Thoracic aorta (tissue), 2 donors: ENCODE data around the gene MAPKAPK2. TPM values are rescaled to one million over a fixed set of nuclear protein-coding genes. Genes with fewer than 3 reads are reported as not detected.
A peak's percentile ranks its signal among the peaks of the same experiment; 100 is the strongest.
"Not testable (repeated sequence)": the region's sequence is repeated elsewhere in the genome, so short reads cannot be mapped to it uniquely, and the experiment has no call there.

Experiments
- ATAC-seq: fragments of 150-250 bp; one replicate; pipeline ENCODE4 v1.8.0; 2017; ENCODE audit warnings: low read depth; ENCODE audit not compliant: insufficient number of reproducible peaks, low FRiP score
- DNase-seq: peaks from one replicate; pipeline ENCODE4 v3.0.0-alpha.2; 2020; ENCODE audit warnings: low spot score
- H3K27ac ChIP-seq, 2 donors: fragments of 200-600 bp; sonication (generic); 1 replicate in 1 of 2; 2 replicates in 1 of 2; pipeline ENCODE4 v1.5.1; 2016; ENCODE audit warnings: mild to moderate bottlenecking in 2 of 2, moderate library complexity in 2 of 2
- H3K27me3 ChIP-seq: fragments of 200-600 bp; sonication (generic); replicated peaks from 2 replicates; pipeline ENCODE4 v1.6.0; 2016; ENCODE audit warnings: mild to moderate bottlenecking; ENCODE audit not compliant: insufficient read depth
- H3K36me3 ChIP-seq: fragments of 200-600 bp; sonication (generic); one replicate; pipeline ENCODE4 v1.5.1; 2016
- H3K4me1 ChIP-seq, 2 donors: fragments of 200-600 bp; sonication (generic); 1 replicate in 1 of 2; 2 replicates in 1 of 2; pipeline versions ENCODE4 v1.5.1 to v1.6.0; 2016; ENCODE audit warnings: low read depth in 2 of 2, mild to moderate bottlenecking in 1 of 2; ENCODE audit not compliant: control insufficient read depth in 1 of 2
- H3K4me3 ChIP-seq: fragments of 200-600 bp; sonication (generic); 2 replicates; pipeline ENCODE4 v1.5.1; 2016; ENCODE audit warnings: mild to moderate bottlenecking
- H3K9me3 ChIP-seq: fragments of 200-600 bp; sonication (generic); 2 replicates; pipeline ENCODE4 v1.5.1; 2016
- CTCF ChIP-seq: fragments of 200-600 bp; sonication (generic); IDR thresholded peaks from one replicate; pipeline ENCODE4 v1.5.1; 2019; ENCODE audit warnings: antibody characterized with exemption
- total RNA-seq, 2 donors: library from RNA; depleted of rRNA; stranded (reverse); fragments of >200 nt; gene quantifications; one replicate each; pipeline versions ENCODE4 v1.1.0 to v1.2.3, GENCODE V29; 2016

Gene MAPKAPK2
- total RNA-seq, 2 donors from 2014 or later, result 80.7 to 89.2 TPM

GRCh38 chr1:206772243-206772937, 87.7 kb downstream of the MAPKAPK2 start, which contains the start of gene IL10:
Gene IL10 (minus strand): TSS chr1:206772494. CDS start chr1:206772435, 59 bp downstream.
- peak within 1 kb of the TSS; percentile 25 for H3K4me3 ChIP-seq
- H3K27me3 ChIP-seq, result no peaks in the 10 kb centered on the region
- no peak within 1 kb of the TSS for H3K27ac ChIP-seq
- H3K9me3 ChIP-seq, result no peaks in the 10 kb centered on the region
- no peaks in the 10 kb centered on the region for H3K36me3 ChIP-seq
- no peak for TF ChIP-seq CTCF
- ATAC-seq (no peak), DNase-seq (no peak)
- H3K4me1 ChIP-seq, result no peaks in the 10 kb centered on the region

- Histone ChIP-seq H3K4me3 (no peak overlapping the region), H3K27ac (no peak overlapping the region), H3K4me1 (no peaks in the 10 kb centered on the region), H3K9me3 (no peaks in the 10 kb centered on the region), H3K27me3 (no peaks in the 10 kb centered on the region), H3K36me3 (no peaks in the 10 kb centered on the region)
- TF ChIP-seq CTCF, result no peak
- DNase-seq, result no peak
- ATAC-seq, result no peak
Measured at GRCh38 chr1:206774093-206774492, 89.4 kb downstream of the MAPKAPK2 start.

GRCh38 chr1:206776229-206776628, 91.5 kb downstream of the MAPKAPK2 start:
- H3K4me3 ChIP-seq, result no peak overlapping the region
- no peak overlapping the region for H3K27ac ChIP-seq
- ATAC-seq, result no peak
- no peaks in the 10 kb centered on the region for H3K4me1 ChIP-seq
- H3K36me3 ChIP-seq, result no peaks in the 10 kb centered on the region
- no peaks in the 10 kb centered on the region for H3K9me3 ChIP-seq
- DNase-seq, result no peak
- TF ChIP-seq CTCF, result no peak
- no peaks in the 10 kb centered on the region for H3K27me3 ChIP-seq

GRCh38 chr1:206778031-206778430, 93.3 kb downstream of the MAPKAPK2 start:
- no peak for ATAC-seq
- no peak for DNase-seq
- Histone ChIP-seq H3K4me1 (no peaks in the 10 kb centered on the region), H3K27me3 (no peaks in the 10 kb centered on the region), H3K9me3 (no peaks in the 10 kb centered on the region), H3K27ac (no peak overlapping the region), H3K36me3 (no peaks in the 10 kb centered on the region), H3K4me3 (no peak overlapping the region)
- no peak for TF ChIP-seq CTCF

GRCh38 chr1:206778911-206779310, 94.2 kb downstream of the MAPKAPK2 start:
- not testable (repeated sequence) for H3K27ac ChIP-seq, H3K36me3 ChIP-seq, H3K27me3 ChIP-seq, ATAC-seq, H3K4me3 ChIP-seq, H3K9me3 ChIP-seq, H3K4me1 ChIP-seq, DNase-seq

- Histone ChIP-seq H3K9me3 (no peaks in the 10 kb centered on the region), H3K4me3 (no peak overlapping the region), H3K4me1 (no peaks in the 10 kb centered on the region), H3K36me3 (no peaks in the 10 kb centered on the region), H3K27ac (no peak overlapping the region), H3K27me3 (no peaks in the 10 kb centered on the region)
- TF ChIP-seq CTCF, result no peak
- ATAC-seq (no peak), DNase-seq (no peak)
Measured at GRCh38 chr1:206779638-206780037, 94.9 kb downstream of the MAPKAPK2 start.
